A549 (cell line): ENCODE measurements around the gene STYXL1. TPM values are rescaled to one million over a fixed set of nuclear protein-coding genes. Genes with fewer than 3 reads are reported as not detected.

Experiments
- ATAC-seq, 2 experiments: fragments of 200-7000 bp in 1 of 2; fragments of >200 bp in 1 of 2; cut with Nextera tagmentation in 1 of 2; cut with Tn5 transposase in 1 of 2; 3 replicates each; pipeline versions ENCODE4 v1.8.0 to v1.9.1; 2018 to 2020; ENCODE audit warnings: mild to moderate bottlenecking in 1 of 2, moderate library complexity in 1 of 2
- CTCF ChIA-PET: fragments of 300-600 bp; sonication (Branson Sonifier 250); formaldehyde crosslinking; extraction: SDS; loops from one replicate; lab custom pipeline; 2021; ENCODE audit warnings: antibody characterized with exemption, inconsistent platforms; lab: Yijun Ruan, JAX
- POLR2A ChIA-PET: fragments of 350-600 bp; formaldehyde crosslinking; extraction: SDS; loops from one replicate; lab custom pipeline; 2021; ENCODE audit warnings: antibody characterized with exemption, inconsistent platforms; lab: Yijun Ruan, JAX
- DNase-seq, 2 experiments: peaks; one replicate each; pipeline versions ENCODE4 v3.0.0 to v3.0.0-alpha.2; 2011 to 2016; ENCODE audit warnings: low read depth in 1 of 2, low spot score in 1 of 2
- FAIRE-seq: peaks from 2 replicates; lab custom pipeline; 2011; peaks lifted over from hg19 to GRCh38; lab: Jason Lieb, UNC
- H3K27ac ChIP-seq, 2 experiments: fragments of >200 bp; sonication (Bioruptor Twin); formaldehyde crosslinking; 3 replicates each; pipeline ENCODE4 v1.5.1; 2016 to 2017
- H3K4me1 ChIP-seq: fragments of >200 bp; sonication (Bioruptor Twin); formaldehyde crosslinking; 3 replicates; pipeline ENCODE4 v1.6.1; 2016
- H3K4me2 ChIP-seq: fragments of >200 bp; sonication (Bioruptor Twin); formaldehyde crosslinking; 3 replicates; pipeline ENCODE4 v1.6.1; 2016
- H3K4me3 ChIP-seq: fragments of >200 bp; sonication (Bioruptor Twin); formaldehyde crosslinking; 3 replicates; pipeline ENCODE4 v1.5.1; 2016
- H3K9me3 ChIP-seq: fragments of >200 bp; sonication (Bioruptor Twin); formaldehyde crosslinking; 3 replicates; pipeline ENCODE4 v1.6.1; 2016
- CBX8 ChIP-seq: fragments of 200-600 bp; sonication (generic); IDR thresholded peaks from 2 replicates; pipeline ENCODE4 v1.6.1; 2016
- CHD2 ChIP-seq: fragments of 150-350 bp; IDR thresholded peaks from 2 replicates; pipeline ENCODE4 v1.6.1; 2014; ENCODE audit warnings: low read length; ENCODE audit not compliant: partially characterized antibody
- E2F6 ChIP-seq: IDR thresholded peaks from 2 replicates; pipeline ENCODE4 v1.6.1; 2012; ENCODE audit warnings: low read depth, borderline replicate concordance
- EHF ChIP-seq: fragments of 250-450 bp; sonication (Bioruptor Pico); IDR thresholded peaks from 2 replicates; pipeline ENCODE4 v1.5.0; 2020; ENCODE audit warnings: mild to moderate bottlenecking
- EHMT2 ChIP-seq: fragments of 200-600 bp; sonication (generic); IDR thresholded peaks from 2 replicates; pipeline ENCODE4 v1.6.1; 2016; ENCODE audit warnings: antibody characterized with exemption, low read depth, mild to moderate bottlenecking, moderate library complexity
- FOXS1 ChIP-seq: fragments of 250-450 bp; sonication (Bioruptor Pico); IDR thresholded peaks from 2 replicates; pipeline ENCODE4 v1.5.0; 2020; ENCODE audit warnings: mild to moderate bottlenecking, moderate library complexity
- HDAC2 ChIP-seq: fragments of 200-600 bp; sonication (generic); IDR thresholded peaks from 2 replicates; pipeline ENCODE4 v1.6.1; 2016
- HES2 ChIP-seq: fragments of >200 bp; sonication (Bioruptor Twin); formaldehyde crosslinking; IDR thresholded peaks from 2 replicates; pipeline ENCODE4 v1.6.1; 2016
- HEYL ChIP-seq: fragments of 250-450 bp; sonication (Bioruptor Pico); IDR thresholded peaks from 2 replicates; pipeline ENCODE4 v1.8.0; 2021; ENCODE audit warnings: mild to moderate bottlenecking, moderate library complexity
- JUN ChIP-seq, 2 experiments: fragments of >200 bp; sonication (Bioruptor Twin); formaldehyde crosslinking; IDR thresholded peaks; 2 replicates in 1 of 2; 3 replicates in 1 of 2; pipeline ENCODE4 v1.6.1; 2016 to 2017
- JUNB ChIP-seq: fragments of >200 bp; sonication (Bioruptor Twin); formaldehyde crosslinking; IDR thresholded peaks from 2 replicates; pipeline ENCODE4 v1.6.1; 2016
- KDM1A ChIP-seq: fragments of 200-600 bp; sonication (generic); IDR thresholded peaks from 2 replicates; pipeline ENCODE4 v1.6.1; 2016; ENCODE audit warnings: low read depth, mild to moderate bottlenecking
- KDM5A ChIP-seq: fragments of 200-600 bp; sonication (generic); IDR thresholded peaks from 2 replicates; pipeline ENCODE4 v1.6.1; 2016; ENCODE audit warnings: antibody characterized with exemption, mild to moderate bottlenecking
- NPAS2 ChIP-seq: fragments of 250-450 bp; sonication (Bioruptor Pico); IDR thresholded peaks from 2 replicates; pipeline ENCODE4 v1.8.0; 2022; ENCODE audit warnings: mild to moderate bottlenecking, moderate library complexity, borderline replicate concordance
- PBX3 ChIP-seq: IDR thresholded peaks from 2 replicates; pipeline ENCODE4 v1.6.1; 2012
- PHF8 ChIP-seq: fragments of 200-600 bp; sonication (generic); IDR thresholded peaks from 2 replicates; pipeline ENCODE4 v1.6.1; 2016; ENCODE audit warnings: low read depth, mild to moderate bottlenecking, antibody characterized with exemption, moderate library complexity, borderline replicate concordance
- POLR2AphosphoS2 ChIP-seq: conservative IDR thresholded peaks from 2 replicates; pipeline ENCODE4 v1.6.1; 2012; ENCODE audit warnings: low read length, improper control_type of control experiment, inconsistent platforms
- RAD21 ChIP-seq, 2 experiments: fragments of >200 bp in 1 of 2; sonication (Bioruptor Twin) in 1 of 2; formaldehyde crosslinking in 1 of 2; IDR thresholded peaks in 1 of 2; conservative IDR thresholded peaks in 1 of 2; 2 replicates in 1 of 2; 3 replicates in 1 of 2; pipeline ENCODE4 v1.6.1; 2012 to 2018; ENCODE audit warnings: inconsistent platforms in 1 of 2
- RNF2 ChIP-seq: fragments of 200-600 bp; sonication (generic); IDR thresholded peaks from 2 replicates; pipeline ENCODE4 v1.6.1; 2016; ENCODE audit warnings: low read depth, mild to moderate bottlenecking, antibody characterized with exemption, moderate library complexity, borderline replicate concordance
- SREBF2 ChIP-seq: fragments of 450-650 bp; IDR thresholded peaks from 2 replicates; pipeline ENCODE4 v1.6.1; 2014; ENCODE audit warnings: mild to moderate bottlenecking, moderate library complexity
- TFCP2L1 ChIP-seq: fragments of 250-450 bp; sonication (Bioruptor Pico); IDR thresholded peaks from 2 replicates; pipeline ENCODE4 v1.5.0; 2021; ENCODE audit warnings: mild to moderate bottlenecking
- ZC3H11A ChIP-seq: fragments of 450-650 bp; IDR thresholded peaks from 2 replicates; pipeline ENCODE4 v1.6.1; 2014; ENCODE audit warnings: antibody characterized with exemption, mild to moderate bottlenecking
- ZSCAN20 ChIP-seq: fragments of 250-450 bp; sonication (Bioruptor Pico); IDR thresholded peaks from 2 replicates; pipeline ENCODE4 v1.8.0; 2022; ENCODE audit warnings: mild to moderate bottlenecking, moderate library complexity
- WGBS: methylation state at CpG from one replicate; pipeline ENCODE4 v1.1.6; 2017; ENCODE audit errors: missing lambda C conversion rate; 5-methylcytosine and 5-hydroxymethylcytosine counted together
- polyA plus RNA-seq, 4 experiments: library from polyadenylated mRNA; depleted of rRNA in 3 of 4; stranded (reverse); fragments of >200 nt; fragmentation: RNase III in 1 of 4; extraction: RNeasy Plus Mini Kit Qiagen cat#74134 plus additional on column Dnase treatment in 1 of 4; gene quantifications; 2 replicates in 3 of 4; 3 replicates in 1 of 4; pipeline ENCODE4 v1.2.3, GENCODE V29; 2011 to 2017

STYXL1 gene
- polyA plus RNA-seq, 2 of the 4 experiments (the other 2 are of a cell fraction) = 36.0 to 76.8 TPM

GRCh38 chr7:76072243-76073148 lies 24.7 kb upstream of the STYXL1 start:
- peaks cover 44% of the 10 kb centered on the region for H3K4me1 ChIP-seq
- WGBS = 93% methylated on average over 41 of the region's 47 CpGs
- no peak for FAIRE-seq
- DNase-seq = no peak
- H3K9me3 ChIP-seq = 0 out of 3 replicates have a peak, but pooled peaks cover 7% of the 10 kb centered on the region
- H3K27ac ChIP-seq = peak overlapping the region in 1 of 2 experiments; percentile 71; a peak in 3 of 6 replicates
- ATAC-seq = no peak
- TF ChIP-seq TFCP2L1 (CRISPR knock-in tag) = no peak
- no peak for TF ChIP-seq E2F6
- TF ChIP-seq HES2 = no peak
- TF ChIP-seq CBX8 = no peak
- no peak for TF ChIP-seq JUN (IDR thresholded peaks at IDR 0.05)
- no peak for TF ChIP-seq KDM5A
- TF ChIP-seq EHMT2 = no peak
- no peak for TF ChIP-seq SREBF2
- no peak for TF ChIP-seq HDAC2
- TF ChIP-seq ZSCAN20 (CRISPR knock-in tag) = no peak
- no peak for TF ChIP-seq ZC3H11A
- TF ChIP-seq RNF2 = no peak
- TF ChIP-seq PBX3 = no peak
- TF ChIP-seq HEYL (CRISPR knock-in tag) = no peak
- TF ChIP-seq KDM1A = no peak
- TF ChIP-seq RAD21 (conservative IDR thresholded peaks at IDR 0.05 in 1 of 2, IDR thresholded peaks at IDR 0.05 in 1 of 2) = no peak
- TF ChIP-seq FOXS1 (CRISPR knock-in tag) = no peak
- TF ChIP-seq PHF8 = no peak
- no peak for TF ChIP-seq NPAS2 (CRISPR knock-in tag)
- CTCF ChIA-PET = interaction anchor here (1.2 to 10.8 kb wide), 3 partner anchors 10 to 59 kb away, joined by 3 to 151 read pairs (median 6); no protein-coding TSS in a partner anchor
- POLR2A ChIA-PET = no interaction called here
- no peak overlapping the region for H3K4me2 ChIP-seq
- no peak overlapping the region for H3K4me3 ChIP-seq

GRCh38 chr7:76071316-76072242 lies 23.8 kb upstream of the STYXL1 start:
- Histone ChIP-seq H3K4me3 (no peak overlapping the region), H3K4me2 (no peak overlapping the region), H3K27ac (peak overlapping the region; percentile 71 to 80; a peak in 4 of 6 replicates), H3K9me3 (0 out of 3 replicates have a peak, but pooled peaks cover 7% of the 10 kb centered on the region), H3K4me1 (peaks cover 44% of the 10 kb centered on the region)
- POLR2A ChIA-PET = no interaction called here
- DNase-seq (no peak), ATAC-seq (no peak), FAIRE-seq (no peak)
- CTCF ChIA-PET = interaction anchor here (0.6 to 10.8 kb wide), 7 partner anchors 11 to 329 kb away, joined by 3 to 151 read pairs (median 3); no protein-coding TSS in a partner anchor
- TF ChIP-seq PHF8 (no peak), PBX3 (no peak), HES2 (no peak), JUNB (no peak), EHF (CRISPR knock-in tag) (no peak), POLR2AphosphoS2 (no peak), CHD2 (no peak), ZC3H11A (no peak), HEYL (CRISPR knock-in tag) (no peak)
- WGBS = 91% methylated on average over 35 of the region's 47 CpGs
